HG02588 (cell line): ENCODE data around the gene EIPR1.

Source experiments
- ATAC-seq: cut with Tn5 transposase; IDR thresholded peaks from one replicate; pipeline ENCODE4 v1.9.1; 2021; ENCODE audit warnings: mild to moderate bottlenecking, moderate library complexity; ENCODE audit not compliant: unreplicated experiment

Gene EIPR1

DNA sequence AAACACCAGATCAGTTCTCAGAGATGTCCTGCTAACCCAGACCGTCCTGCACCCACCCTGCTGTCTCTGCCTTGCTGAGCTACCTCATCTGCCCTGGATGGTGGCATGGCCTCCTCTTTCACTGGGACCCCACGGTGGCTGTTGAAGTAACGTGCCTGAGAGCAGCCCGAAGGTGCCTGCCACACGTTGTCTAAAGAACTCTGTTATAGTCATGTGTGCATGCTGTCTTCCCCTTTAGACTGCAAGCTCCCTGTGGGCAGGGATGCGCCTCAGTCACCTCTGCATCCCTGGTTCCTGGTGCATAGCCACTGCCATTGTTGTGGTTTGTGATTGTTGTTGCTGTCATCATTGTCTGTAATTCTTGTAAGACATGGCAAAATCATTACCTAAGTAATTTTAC is 235.9 kb downstream of the EIPR1 start:
- no peak for ATAC-seq

DNA sequence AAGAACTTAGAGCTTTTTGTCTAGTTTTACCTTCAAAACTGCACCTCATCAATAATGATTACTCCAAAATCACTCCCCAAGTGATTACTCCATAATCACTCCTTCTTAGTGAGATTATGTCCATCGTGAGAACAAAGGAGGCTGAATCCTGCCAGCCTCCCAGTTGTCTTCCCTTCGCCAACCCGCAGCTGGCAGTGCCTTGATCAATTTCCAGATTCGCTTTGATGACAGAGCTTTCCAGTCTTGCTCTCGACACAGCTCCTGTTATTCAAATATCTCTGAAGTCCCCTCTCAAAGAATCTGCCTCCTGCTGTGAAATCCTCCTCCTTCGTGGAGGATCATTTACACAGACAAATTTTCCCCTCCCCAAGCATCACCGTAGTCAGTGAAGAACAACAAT is 237.7 kb downstream of the EIPR1 start:
- ATAC-seq: no peak
